Astrocyte (in vitro differentiated cells and primary cell): ENCODE measurements around the gene ZEB1. TPM values are rescaled to one million over a fixed set of nuclear protein-coding genes. Genes with fewer than 3 reads are reported as not detected.
A peak's percentile ranks its signal among the peaks of the same experiment; 100 is the strongest.

Experiments
- DNase-seq: peaks from one replicate; pipeline ENCODE4 v3.0.0-alpha.2; 2010; ENCODE audit warnings: low read depth
- FAIRE-seq: peaks from 2 replicates; lab custom pipeline; 2011; peaks lifted over from hg19 to GRCh38; lab: Jason Lieb, UNC
- H2AFZ ChIP-seq: 2 replicates; pipeline ENCODE4 v1.6.0; 2012; ENCODE audit warnings: low read depth, low read length, inconsistent platforms
- H3K27ac ChIP-seq: 2 replicates; pipeline ENCODE4 v1.5.1; 2011; ENCODE audit warnings: low read depth, low read length, inconsistent platforms
- H3K27me3 ChIP-seq: 2 replicates; pipeline ENCODE4 v1.6.0; 2011; ENCODE audit warnings: low read length, inconsistent platforms; ENCODE audit not compliant: insufficient read depth
- H3K36me3 ChIP-seq: 2 replicates; pipeline ENCODE4 v1.5.1; 2011; ENCODE audit warnings: low read length, inconsistent platforms; ENCODE audit not compliant: insufficient read depth
- H3K4me1 ChIP-seq: 2 replicates; pipeline ENCODE4 v1.5.1; 2011; ENCODE audit warnings: low read length, inconsistent platforms; ENCODE audit not compliant: insufficient read depth
- H3K4me2 ChIP-seq: 2 replicates; pipeline ENCODE4 v1.6.0; 2012; ENCODE audit warnings: low read length, inconsistent platforms
- H3K4me3 ChIP-seq: 2 replicates; pipeline ENCODE4 v1.5.1; 2011; ENCODE audit warnings: low read depth, mild to moderate bottlenecking, low read length, inconsistent platforms; ENCODE audit not compliant: insufficient read depth
- H3K79me2 ChIP-seq: 2 replicates; pipeline ENCODE4 v1.6.0; 2012; ENCODE audit warnings: mild to moderate bottlenecking, low read length, inconsistent platforms; ENCODE audit not compliant: insufficient read depth
- H3K9ac ChIP-seq: 2 replicates; pipeline ENCODE4 v1.6.0; 2012; ENCODE audit warnings: mild to moderate bottlenecking, low read length, inconsistent platforms
- H3K9me3 ChIP-seq: 2 replicates; pipeline ENCODE4 v1.5.1; 2012; ENCODE audit warnings: low read depth, mild to moderate bottlenecking, low read length, inconsistent platforms; ENCODE audit not compliant: insufficient read depth
- H4K20me1 ChIP-seq: 2 replicates; pipeline ENCODE4 v1.6.0; 2012; ENCODE audit warnings: low read length, inconsistent platforms; ENCODE audit not compliant: insufficient read depth
- H3K27ac Mint-ChIP-seq: one replicate; pipeline ENCODE4 v1.8.0; 2021; ENCODE audit warnings: mild to moderate bottlenecking, mixed read lengths; ENCODE audit not compliant: unreplicated experiment
- H3K27me3 Mint-ChIP-seq: one replicate; pipeline ENCODE4 v1.8.0; 2021; ENCODE audit warnings: low read depth, mixed read lengths; ENCODE audit not compliant: unreplicated experiment
- H3K36me3 Mint-ChIP-seq: one replicate; pipeline ENCODE4 v1.8.0; 2021; ENCODE audit warnings: low read depth, mixed read lengths; ENCODE audit not compliant: unreplicated experiment
- H3K4me1 Mint-ChIP-seq: one replicate; pipeline ENCODE4 v1.8.0; 2021; ENCODE audit warnings: low read depth, mixed read lengths; ENCODE audit not compliant: unreplicated experiment
- H3K4me3 Mint-ChIP-seq: one replicate; pipeline ENCODE4 v1.8.0; 2021; ENCODE audit warnings: mild to moderate bottlenecking, moderate library complexity, mixed read lengths; ENCODE audit not compliant: unreplicated experiment
- H3K9me3 Mint-ChIP-seq: one replicate; pipeline ENCODE4 v1.8.0; 2021; ENCODE audit warnings: mild to moderate bottlenecking, mixed read lengths; ENCODE audit not compliant: unreplicated experiment
- EZH2 ChIP-seq: IDR thresholded peaks from 2 replicates; pipeline ENCODE4 v1.6.1; 2012; ENCODE audit warnings: mild to moderate bottlenecking, low read length, inconsistent platforms; ENCODE audit not compliant: insufficient read depth
- total RNA-seq: library from RNA; stranded (reverse); gene quantifications from 2 replicates; pipeline ENCODE4 v1.2.1, GENCODE V29; 2021
- TF ChIP-seq, protein P1 (sequence below): IDR thresholded peaks from 2 replicates; pipeline ENCODE4 v1.5.1; 2011; ENCODE audit warnings: low read depth, mild to moderate bottlenecking, inconsistent platforms, low read length, moderate library complexity; ENCODE audit not compliant: insufficient read depth

ZEB1 gene
- total RNA-seq, 1 donor from 2014 or later, result 37.2 TPM

DNA sequence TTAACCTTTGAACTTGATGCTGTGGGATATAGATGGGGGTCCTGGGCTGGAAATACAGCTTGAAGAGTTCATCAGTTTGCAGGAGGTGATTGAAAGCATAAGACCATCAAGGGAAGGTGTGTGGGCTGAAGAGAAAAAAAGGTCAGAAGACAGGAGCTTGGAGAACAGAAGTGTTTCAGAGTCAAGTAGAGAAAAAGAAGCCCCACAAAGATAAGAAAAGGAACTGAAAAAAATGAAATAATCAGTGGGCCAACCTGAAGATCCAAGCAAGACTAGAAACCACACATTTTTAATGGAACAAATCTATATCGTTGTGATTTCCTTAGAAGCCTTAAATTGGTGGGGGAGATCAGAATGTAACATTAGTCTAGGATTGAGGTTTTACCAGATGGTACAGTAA lies 22.5 kb downstream of the ZEB1 start:
- Histone ChIP-seq H3K36me3 (no peaks in the 10 kb centered on the region), H3K4me2 (no peak overlapping the region), H3K27ac (no peak overlapping the region), H3K79me2 (peaks cover 100% of the 10 kb centered on the region), H3K27me3 (no peaks in the 10 kb centered on the region), H3K4me1 (no peaks in the 10 kb centered on the region), H2AFZ (no peak overlapping the region), H4K20me1 (peaks cover 70% of the 10 kb centered on the region), H3K9me3 (no peaks in the 10 kb centered on the region), H3K4me3 (no peak overlapping the region), H3K9ac (no peak overlapping the region)
- TF ChIP-seq EZH2, result no peak
- TF ChIP-seq, protein P1, sequence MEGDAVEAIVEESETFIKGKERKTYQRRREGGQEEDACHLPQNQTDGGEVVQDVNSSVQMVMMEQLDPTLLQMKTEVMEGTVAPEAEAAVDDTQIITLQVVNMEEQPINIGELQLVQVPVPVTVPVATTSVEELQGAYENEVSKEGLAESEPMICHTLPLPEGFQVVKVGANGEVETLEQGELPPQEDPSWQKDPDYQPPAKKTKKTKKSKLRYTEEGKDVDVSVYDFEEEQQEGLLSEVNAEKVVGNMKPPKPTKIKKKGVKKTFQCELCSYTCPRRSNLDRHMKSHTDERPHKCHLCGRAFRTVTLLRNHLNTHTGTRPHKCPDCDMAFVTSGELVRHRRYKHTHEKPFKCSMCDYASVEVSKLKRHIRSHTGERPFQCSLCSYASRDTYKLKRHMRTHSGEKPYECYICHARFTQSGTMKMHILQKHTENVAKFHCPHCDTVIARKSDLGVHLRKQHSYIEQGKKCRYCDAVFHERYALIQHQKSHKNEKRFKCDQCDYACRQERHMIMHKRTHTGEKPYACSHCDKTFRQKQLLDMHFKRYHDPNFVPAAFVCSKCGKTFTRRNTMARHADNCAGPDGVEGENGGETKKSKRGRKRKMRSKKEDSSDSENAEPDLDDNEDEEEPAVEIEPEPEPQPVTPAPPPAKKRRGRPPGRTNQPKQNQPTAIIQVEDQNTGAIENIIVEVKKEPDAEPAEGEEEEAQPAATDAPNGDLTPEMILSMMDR, result no peak
- Mint-ChIP-seq H3K4me1 (peaks cover 5% of the 10 kb centered on the region), H3K9me3 (no peaks in the 10 kb centered on the region), H3K27ac (no peak overlapping the region), H3K4me3 (no peak overlapping the region), H3K36me3 (no peaks in the 10 kb centered on the region), H3K27me3 (no peaks in the 10 kb centered on the region)
- FAIRE-seq (no peak), DNase-seq (no peak)

DNA sequence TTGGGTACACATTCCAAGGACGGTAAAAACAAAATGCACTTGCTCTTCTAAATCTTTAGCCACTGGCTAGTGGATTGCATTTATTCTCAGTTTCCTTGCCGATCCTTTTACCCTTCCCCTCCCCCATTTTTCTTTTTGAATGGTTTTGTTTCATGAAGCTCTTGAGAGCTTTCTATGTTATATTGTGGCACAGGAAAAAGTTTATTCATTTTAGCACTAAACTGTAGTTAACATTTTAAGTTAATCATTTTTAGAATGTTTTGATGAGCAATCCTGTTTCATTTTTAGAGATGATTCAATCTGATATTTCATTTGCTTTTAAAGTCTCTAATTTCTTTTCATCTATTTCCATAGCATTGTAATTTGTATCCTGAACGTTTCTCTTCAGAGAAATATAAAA lies 24.0 kb downstream of the ZEB1 start:
- FAIRE-seq (peak; percentile 58), DNase-seq (no peak)
- H3K27ac ChIP-seq, result no peak overlapping the region
- Mint-ChIP-seq H3K36me3 (no peaks in the 10 kb centered on the region), H3K9me3 (no peaks in the 10 kb centered on the region), H3K27me3 (no peaks in the 10 kb centered on the region), H3K4me3 (no peak overlapping the region), H3K27ac (no peak overlapping the region), H3K4me1 (peaks cover 7% of the 10 kb centered on the region)
- no peak overlapping the region for H3K9ac ChIP-seq
- no peak overlapping the region for H2AFZ ChIP-seq
- no peak overlapping the region for H3K4me3 ChIP-seq
- H3K36me3 ChIP-seq, result no peaks in the 10 kb centered on the region
- H3K4me1 ChIP-seq, result no peaks in the 10 kb centered on the region
- no peak for TF ChIP-seq EZH2
- TF ChIP-seq, protein P1, result no peak
- H4K20me1 ChIP-seq, result peaks cover 80% of the 10 kb centered on the region
- no peaks in the 10 kb centered on the region for H3K27me3 ChIP-seq
- peaks cover 100% of the 10 kb centered on the region for H3K79me2 ChIP-seq
- peak overlapping the region; percentile 26 for H3K4me2 ChIP-seq
- no peaks in the 10 kb centered on the region for H3K9me3 ChIP-seq

DNA sequence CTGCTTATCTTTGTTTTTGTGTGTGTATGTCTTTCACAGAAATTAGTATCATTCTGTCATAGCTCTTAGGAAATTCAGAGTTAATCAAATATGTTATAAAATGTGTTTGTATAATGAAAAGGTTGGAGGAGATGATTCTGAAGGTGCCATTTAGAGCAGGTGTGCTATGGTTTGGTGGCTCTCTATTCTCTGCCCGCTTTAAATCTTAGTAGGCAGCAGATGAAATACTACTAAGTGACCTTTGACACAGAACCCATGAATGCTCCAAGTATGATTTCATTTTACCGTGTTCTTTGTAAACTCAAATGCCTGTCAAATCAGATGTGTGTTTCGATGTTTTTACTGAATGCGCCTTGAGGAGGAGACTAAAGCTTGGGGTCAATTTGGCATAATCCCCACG lies 24.5 kb downstream of the ZEB1 start:
- peaks cover 80% of the 10 kb centered on the region for H4K20me1 ChIP-seq
- DNase-seq, result no peak

More for the DNA sequence above, 24.5 kb downstream of the ZEB1 start:
- no peak overlapping the region for H3K27ac ChIP-seq
- peaks cover 100% of the 10 kb centered on the region for H3K79me2 ChIP-seq
- H3K27me3 ChIP-seq, result no peaks in the 10 kb centered on the region
- H3K27me3 Mint-ChIP-seq, result no peaks in the 10 kb centered on the region
- no peak overlapping the region for H2AFZ ChIP-seq
- H3K4me3 ChIP-seq, result no peak overlapping the region
- peaks cover 8% of the 10 kb centered on the region for H3K4me1 Mint-ChIP-seq
- no peak overlapping the region for H3K9ac ChIP-seq
- no peak for FAIRE-seq
- no peaks in the 10 kb centered on the region for H3K4me1 ChIP-seq
- H3K27ac Mint-ChIP-seq, result no peak overlapping the region
- TF ChIP-seq, protein P1, result no peak
- no peak for TF ChIP-seq EZH2
- H3K9me3 ChIP-seq, result no peaks in the 10 kb centered on the region
- no peak overlapping the region for H3K4me2 ChIP-seq
- H3K36me3 Mint-ChIP-seq, result no peaks in the 10 kb centered on the region
- H3K9me3 Mint-ChIP-seq, result no peaks in the 10 kb centered on the region
- no peak overlapping the region for H3K4me3 Mint-ChIP-seq
- H3K36me3 ChIP-seq, result no peaks in the 10 kb centered on the region
